Umbilical cord (tissue), 2 donors: ENCODE data around the gene ANG. TPM values are rescaled to one million over a fixed set of nuclear protein-coding genes. Genes with fewer than 3 reads are reported as not detected.

Source experiments
- DNase-seq: peaks from one replicate; pipeline ENCODE4 v3.0.0-alpha.2; 2015; ENCODE audit warnings: low spot score
- total RNA-seq: library from RNA; depleted of rRNA; stranded (reverse); fragments of >200 nt; gene quantifications from one replicate; pipeline ENCODE4 v1.2.3, GENCODE V29; 2014; ENCODE audit warnings: low replicate concordance; ENCODE audit not compliant: insufficient read depth

Gene ANG
- total RNA-seq, 1 donor from 2014 or later = 11.8 TPM

- no peak for DNase-seq
These were observed 12.9 kb upstream of the ANG start for GRCh38 chr14:20675669-20676068.

GRCh38 chr14:20676072-20676471, 12.5 kb upstream of the ANG start:
- DNase-seq = no peak

GRCh38 chr14:20679907-20680306, 8.7 kb upstream of the ANG start:
- peak; percentile 27 for DNase-seq

- no peak for DNase-seq
These were observed 8.2 kb upstream of the ANG start for GRCh38 chr14:20680363-20680762.

- DNase-seq = no peak
These were observed 7.7 kb upstream of the ANG start for GRCh38 chr14:20680843-20681347.

GRCh38 chr14:20681348-20682126, 7.0 kb upstream of the ANG start:
- peak; percentile 97 for DNase-seq

- DNase-seq = no peak
These were observed 6.5 kb upstream of the ANG start for GRCh38 chr14:20682127-20682434.

GRCh38 chr14:20682435-20683124, 6.0 kb upstream of the ANG start:
- DNase-seq = peak; percentile 99

GRCh38 chr14:20683125-20683890, 5.3 kb upstream of the ANG start:
- peak; percentile 95 for DNase-seq

- peak; percentile 89 for DNase-seq
These were observed 4.5 kb upstream of the ANG start, which contains the start of gene RNASE4 for GRCh38 chr14:20683891-20684661. Gene RNASE4, plus strand, starts transcription at chr14:20684560. Its CDS starts 14,812 bp downstream, at chr14:20699372.

- peak; percentile 75 for DNase-seq
These were observed 3.7 kb upstream of the ANG start for GRCh38 chr14:20684662-20685456.

- DNase-seq = no peak
These were observed 2.0 kb upstream of the ANG start for GRCh38 chr14:20686386-20687143.

- DNase-seq = no peak
These were observed 1.0 kb upstream of the ANG start for GRCh38 chr14:20687362-20688166.

GRCh38 chr14:20690848-20691640, 2.5 kb downstream of the ANG start:
- DNase-seq = peak; percentile 84

GRCh38 chr14:20692116-20692751, 3.7 kb downstream of the ANG start:
- peak; percentile 6 for DNase-seq

- DNase-seq = no peak
These were observed 8.2 kb downstream of the ANG start for GRCh38 chr14:20696764-20697163.

GRCh38 chr14:20697273-20698017, 8.9 kb downstream of the ANG start:
- DNase-seq = peak; percentile 86
